NCI-H524 treated with DMSO at 0.1 percent for 48 hours (cell line): ENCODE measurements around the gene FXYD5.

Experiments
- DNase-seq: peaks from one replicate; lab custom pipeline; 2025; lab: John Stamatoyannopoulos, UW

Gene FXYD5

GRCh38 chr19:35157431-35157830 lies 2.9 kb downstream of the FXYD5 start:
- DNase-seq, result no peak

GRCh38 chr19:35159606-35160005 lies 5.1 kb downstream of the FXYD5 start:
- DNase-seq, result no peak

- no peak for DNase-seq
These were observed 6.3 kb downstream of the FXYD5 start for GRCh38 chr19:35160629-35161433.

- DNase-seq, result no peak
These were observed 6.9 kb downstream of the FXYD5 start for GRCh38 chr19:35161434-35161743.

DNA sequence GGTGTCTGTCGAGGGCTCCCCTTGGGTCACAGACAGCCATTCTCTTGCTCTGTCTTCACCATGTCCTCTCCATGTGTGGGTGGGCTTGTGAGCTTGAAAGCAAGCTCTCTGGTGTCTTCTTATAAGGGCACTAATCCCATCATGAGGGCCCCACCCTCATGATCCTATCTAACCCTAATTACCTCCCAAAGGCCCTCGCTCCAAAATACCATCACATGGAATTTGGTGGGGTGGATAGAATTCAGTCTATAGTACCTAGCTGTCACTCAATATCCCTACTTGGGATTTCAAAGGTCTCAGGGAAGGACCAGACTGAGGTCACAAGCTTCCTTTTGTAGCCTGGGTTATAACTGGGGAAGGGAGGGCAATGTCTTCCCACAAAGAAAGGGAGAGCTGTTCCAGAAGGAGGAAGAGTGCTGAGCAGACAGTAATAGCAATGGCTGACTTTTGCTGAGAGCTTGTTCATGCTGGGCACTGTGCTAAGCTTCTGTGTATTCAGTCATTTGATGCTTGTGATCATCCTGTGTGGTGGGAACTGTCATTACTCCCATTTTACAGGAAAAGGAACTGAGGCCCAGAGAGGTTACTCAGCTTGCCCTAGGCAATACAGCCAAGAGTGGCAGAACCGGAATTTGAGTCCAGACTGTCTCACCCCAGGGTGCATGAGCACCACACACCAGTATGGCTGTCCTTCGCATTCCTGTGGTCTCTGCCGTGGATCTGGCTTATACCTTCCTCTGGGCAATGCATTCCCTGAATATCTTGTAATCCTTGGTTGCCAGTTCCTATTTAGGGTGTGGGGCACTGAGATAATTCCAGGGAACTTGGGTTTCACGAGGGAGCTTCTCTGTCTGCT lies 8.2 kb downstream of the FXYD5 start:
- no peak for DNase-seq

- DNase-seq, result no peak
These were observed 9.9 kb downstream of the FXYD5 start for GRCh38 chr19:35164418-35164817.

GRCh38 chr19:35165200-35166058 lies 10.9 kb downstream of the FXYD5 start:
- DNase-seq, result no peak

- no peak for DNase-seq
These were observed 11.8 kb downstream of the FXYD5 start for GRCh38 chr19:35166100-35167063.

DNA sequence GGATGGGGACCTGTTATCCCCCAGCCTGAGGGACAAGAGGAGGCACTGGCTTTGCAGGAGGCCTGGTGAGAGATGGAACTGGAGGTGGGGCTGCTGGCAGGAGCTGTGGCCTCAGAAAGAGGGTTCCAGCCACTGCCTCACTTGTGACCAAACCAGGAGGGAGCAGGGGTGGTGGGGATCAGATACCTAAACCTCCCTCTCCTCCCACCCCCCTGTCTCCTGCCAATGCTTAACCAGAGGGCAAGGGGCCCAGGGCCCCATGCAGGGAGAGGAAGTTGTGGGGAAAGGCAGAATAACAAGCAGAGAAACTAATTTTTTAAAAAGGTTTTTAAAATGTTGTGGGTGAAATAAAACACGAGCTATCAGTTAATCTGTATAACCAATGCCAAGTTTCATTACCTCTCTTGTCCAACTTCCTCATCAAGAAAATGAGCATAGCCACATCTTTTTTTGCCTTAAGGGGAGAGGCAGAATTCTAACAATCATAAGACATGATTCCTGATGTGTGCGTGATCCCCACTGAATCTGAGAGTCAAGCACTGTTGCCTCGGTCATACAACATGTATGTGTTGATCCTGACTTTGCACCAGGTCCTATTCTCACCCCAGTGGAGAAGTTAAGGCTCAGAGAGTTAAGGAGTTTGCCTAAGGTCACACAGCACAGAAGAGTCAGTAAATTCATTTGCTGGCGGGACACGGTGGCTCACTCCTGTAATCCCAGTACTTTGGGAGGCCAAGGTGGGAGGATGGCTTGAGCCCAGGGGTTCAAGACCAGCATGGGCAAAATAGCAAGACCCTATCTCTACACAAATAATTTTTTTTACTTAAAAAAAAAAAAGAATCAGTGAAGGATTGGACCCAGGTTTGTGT lies 12.9 kb downstream of the FXYD5 start:
- DNase-seq, result no peak

DNA sequence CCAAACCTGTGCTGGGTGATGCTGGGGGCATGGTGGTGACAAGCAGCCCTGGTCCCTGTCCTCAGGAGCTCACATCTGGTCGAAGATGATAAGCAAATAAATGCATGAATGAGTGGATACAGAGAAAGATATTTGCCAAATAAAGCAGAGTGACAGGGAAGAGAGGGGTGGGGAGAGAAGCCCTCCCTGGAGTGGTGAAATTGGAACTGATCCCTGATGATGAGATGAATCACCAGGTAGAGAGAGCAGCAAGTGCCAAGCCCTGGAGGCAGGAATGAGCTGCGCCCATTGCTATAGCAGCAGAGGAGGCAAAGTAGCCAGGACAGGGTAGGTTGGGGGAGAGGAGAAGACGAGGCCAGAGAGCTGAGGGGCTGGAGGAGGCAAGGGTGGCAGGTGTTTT lies 13.7 kb downstream of the FXYD5 start:
- no peak for DNase-seq

- DNase-seq, result no peak
These were observed 14.9 kb downstream of the FXYD5 start for GRCh38 chr19:35169221-35169995.

- DNase-seq, result no peak
These were observed 16.0 kb downstream of the FXYD5 start for GRCh38 chr19:35170359-35171061.

DNA sequence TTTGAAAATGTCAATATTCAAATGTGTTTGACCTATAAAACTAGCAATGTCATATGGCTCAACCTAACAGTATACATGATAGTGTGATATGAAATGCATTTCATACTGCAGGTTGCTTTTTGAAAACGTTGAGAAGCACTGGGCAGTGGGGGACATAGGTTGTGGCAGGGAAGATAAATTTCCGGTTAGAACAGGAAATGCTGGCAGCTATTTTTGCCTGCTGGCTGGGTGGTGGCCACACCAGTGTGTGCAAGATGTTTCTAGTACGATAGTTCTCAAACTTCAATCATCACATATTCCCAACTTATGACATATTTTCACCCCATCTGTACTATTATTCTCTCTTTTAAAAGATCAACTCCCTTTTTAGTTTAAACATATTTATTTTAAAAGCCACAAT lies 17.2 kb downstream of the FXYD5 start:
- DNase-seq, result no peak

GRCh38 chr19:35174226-35174625 lies 19.7 kb downstream of the FXYD5 start:
- no peak for DNase-seq

GRCh38 chr19:35176181-35176570 lies 21.6 kb downstream of the FXYD5 start:
- DNase-seq, result no peak

DNA sequence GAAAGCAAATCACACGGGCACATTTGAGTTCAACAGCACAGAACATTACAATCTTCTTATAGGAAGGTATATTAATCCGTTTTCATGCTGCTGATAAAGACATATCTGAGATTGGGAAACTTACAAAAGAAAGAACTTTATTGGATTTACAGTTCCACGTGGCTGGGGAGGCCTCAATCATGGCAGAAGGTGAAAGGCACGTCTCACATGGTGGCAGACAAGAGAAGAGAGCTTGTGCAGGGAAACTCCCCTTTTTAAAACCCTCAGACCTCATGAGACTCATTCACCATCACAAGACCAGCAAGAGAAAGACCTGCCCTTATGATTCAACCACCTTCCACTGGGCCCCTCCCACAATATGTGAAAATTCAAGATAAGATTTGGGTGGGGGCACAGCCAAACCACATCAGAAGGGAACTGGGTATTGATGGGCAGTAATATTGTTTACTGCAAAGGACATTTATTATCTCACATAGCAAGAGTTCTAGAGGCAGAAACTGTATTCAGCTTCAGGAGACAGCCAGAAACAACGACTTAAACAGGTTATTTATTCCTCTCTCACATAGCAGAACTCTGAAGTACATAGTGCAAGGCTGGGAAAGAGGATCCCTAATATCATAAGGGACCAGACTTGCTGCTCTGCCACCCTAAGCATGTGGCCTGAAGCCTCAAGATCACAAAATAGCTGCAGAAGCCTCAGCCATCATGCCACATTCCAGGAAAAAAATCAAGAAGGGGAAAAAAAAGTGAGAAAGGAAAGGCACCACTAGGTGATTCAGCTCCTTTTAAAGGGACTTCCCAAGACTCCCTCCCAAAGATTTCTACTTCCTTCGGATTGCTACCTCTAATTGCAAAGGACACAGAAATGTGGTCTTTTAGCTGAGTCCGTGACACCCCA lies 23.1 kb downstream of the FXYD5 start:
- DNase-seq, result no peak

DNA sequence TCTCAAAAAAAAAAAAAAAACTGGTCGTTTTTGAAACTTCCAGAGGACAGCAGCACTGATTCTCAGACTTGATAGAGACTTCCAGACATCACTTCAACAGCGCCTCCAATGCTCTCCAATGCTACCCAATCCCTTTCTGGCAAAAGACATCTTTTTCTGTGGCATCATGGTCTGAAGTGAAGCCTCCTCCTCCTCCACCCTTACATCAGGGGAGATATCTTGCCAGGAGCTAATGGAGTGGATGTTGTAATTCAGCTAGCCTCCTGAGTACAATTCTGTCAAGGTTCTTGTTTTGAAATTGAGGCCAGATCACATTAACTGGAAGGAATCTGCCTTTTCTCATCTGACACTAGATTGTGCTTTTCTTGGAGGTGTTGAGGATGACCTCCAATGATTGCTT lies 24.2 kb downstream of the FXYD5 start:
- DNase-seq, result no peak

GRCh38 chr19:35179830-35180229 lies 25.3 kb downstream of the FXYD5 start:
- DNase-seq, result no peak
